Muscle layer of colon (tissue), 2 donors: ENCODE measurements around the gene LDB2.

Source experiments
- H3K27ac ChIP-seq: one replicate; pipeline ENCODE4 v1.7.0; 2013; ENCODE audit warnings: low read depth, mild to moderate bottlenecking, low read length, moderate library complexity
- H3K27me3 ChIP-seq, 2 donors: one replicate each; pipeline ENCODE4 v1.7.0; 2013; ENCODE audit warnings: low read length in 2 of 2, mild to moderate bottlenecking in 2 of 2; ENCODE audit not compliant: insufficient read depth in 2 of 2, control insufficient read depth in 1 of 2
- H3K36me3 ChIP-seq: one replicate; pipeline ENCODE4 v1.7.0; 2013; ENCODE audit warnings: mild to moderate bottlenecking, low read length; ENCODE audit not compliant: insufficient read depth
- H3K4me1 ChIP-seq: one replicate; pipeline ENCODE4 v1.7.0; 2013; ENCODE audit warnings: mild to moderate bottlenecking, low read length; ENCODE audit not compliant: insufficient read depth
- H3K4me3 ChIP-seq, 2 donors: one replicate each; pipeline ENCODE4 v1.7.0; 2013; ENCODE audit warnings: low read length in 2 of 2, low read depth in 1 of 2, mild to moderate bottlenecking in 1 of 2, moderate library complexity in 1 of 2
- H3K9ac ChIP-seq: one replicate; pipeline ENCODE4 v1.7.0; 2013; ENCODE audit warnings: low read length
- H3K9me3 ChIP-seq: one replicate; pipeline ENCODE4 v1.7.0; 2013; ENCODE audit warnings: mild to moderate bottlenecking, low read length
- donor health status: abdominal sarcoma.
- donor health status: Adenocarcinoma of cecum.

LDB2 gene

DNA sequence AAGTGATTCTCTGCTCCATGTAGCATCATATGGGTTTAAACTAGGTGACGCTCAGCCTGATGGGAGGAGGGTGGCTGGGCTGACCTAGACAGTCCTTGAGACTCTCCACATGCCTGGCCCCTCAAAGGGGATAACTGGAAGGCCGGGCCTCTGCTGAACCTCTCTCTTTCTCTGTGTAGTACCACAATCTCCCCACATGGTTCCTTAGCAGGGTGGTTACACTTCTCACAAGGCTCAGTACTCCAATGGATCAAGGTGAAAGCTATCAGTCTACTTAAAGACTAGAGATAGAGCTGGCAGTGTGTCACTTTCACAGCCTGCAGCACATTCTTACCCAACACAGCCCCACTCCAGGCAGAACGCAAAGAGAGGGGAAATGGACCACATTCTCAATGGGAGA, 80.4 kb downstream of the LDB2 start:
- Histone ChIP-seq H3K9me3 (no peaks in the 10 kb centered on the region), H3K27ac (no peak overlapping the region), H3K4me1 (no peaks in the 10 kb centered on the region), H3K36me3 (no peaks in the 10 kb centered on the region), H3K9ac (no peak overlapping the region), H3K27me3 (no peaks in the 10 kb centered on the region), H3K4me3 (no peak overlapping the region)

DNA sequence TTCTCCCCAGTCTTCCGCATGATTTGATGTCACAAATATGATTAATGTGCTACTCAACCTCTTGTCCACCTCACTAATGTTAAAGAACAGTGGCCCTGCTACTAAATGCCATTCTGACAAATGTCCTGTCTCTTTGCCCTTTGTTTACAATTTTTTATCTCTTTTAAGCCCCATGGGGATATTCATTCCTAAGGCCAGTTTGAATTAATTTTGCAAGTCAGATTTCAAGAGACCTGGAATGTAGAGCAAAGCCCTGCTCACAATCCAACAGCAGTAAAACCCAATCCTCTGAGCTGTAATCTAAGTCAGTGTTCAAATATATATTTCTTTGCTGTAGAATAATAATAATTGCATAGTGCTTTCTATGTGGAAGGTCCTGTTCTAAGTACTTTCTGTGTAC, 81.2 kb downstream of the LDB2 start:
- H3K36me3 ChIP-seq, result no peaks in the 10 kb centered on the region
- no peak overlapping the region for H3K4me3 ChIP-seq
- H3K9ac ChIP-seq, result no peak overlapping the region
- H3K27me3 ChIP-seq, result no peaks in the 10 kb centered on the region
- no peak overlapping the region for H3K27ac ChIP-seq
- H3K4me1 ChIP-seq, result no peaks in the 10 kb centered on the region
- H3K9me3 ChIP-seq, result no peaks in the 10 kb centered on the region

DNA sequence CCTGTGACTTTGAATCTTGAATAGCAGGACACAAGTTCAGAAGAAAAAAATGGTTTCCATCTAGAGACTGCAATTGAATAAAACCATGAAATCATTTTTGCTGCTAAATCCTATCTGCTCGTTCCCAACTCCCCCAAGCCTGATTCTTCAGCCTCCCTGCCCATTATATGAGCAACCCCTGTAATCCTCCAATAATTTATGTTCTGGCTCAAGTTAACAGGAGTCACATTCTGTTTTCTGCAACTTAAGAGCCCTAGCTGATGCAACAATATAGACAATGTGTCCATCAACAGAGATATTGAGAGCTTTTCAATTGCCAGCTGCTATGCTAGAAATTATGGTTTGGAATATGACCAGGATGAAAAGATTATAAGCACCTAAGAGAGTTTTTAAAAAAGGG, 84.1 kb downstream of the LDB2 start:
- Histone ChIP-seq H3K9ac (no peak overlapping the region), H3K27ac (no peak overlapping the region), H3K36me3 (no peaks in the 10 kb centered on the region), H3K4me1 (no peaks in the 10 kb centered on the region), H3K9me3 (no peaks in the 10 kb centered on the region), H3K27me3 (no peaks in the 10 kb centered on the region), H3K4me3 (no peak overlapping the region)

DNA sequence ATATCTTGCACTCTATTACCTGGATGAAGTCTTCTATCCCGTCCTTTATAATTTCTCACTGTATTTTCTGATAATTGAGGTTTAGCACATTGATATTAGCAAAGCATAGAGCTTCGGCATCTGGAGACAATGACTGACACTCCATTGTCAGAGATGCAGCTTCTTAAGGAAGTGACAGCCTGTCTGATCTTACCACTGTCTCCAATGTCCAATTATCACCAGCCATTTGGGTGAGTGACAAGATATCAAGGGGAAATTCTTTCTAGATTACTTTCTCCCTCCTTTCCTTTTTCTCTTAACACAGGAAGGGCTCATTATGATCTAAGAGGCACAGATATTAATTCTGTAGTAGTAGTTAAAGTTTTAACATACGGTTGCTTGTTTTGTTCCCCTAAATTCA, 86.4 kb downstream of the LDB2 start:
- H3K27ac ChIP-seq, result no peak overlapping the region
- no peak overlapping the region for H3K9ac ChIP-seq
- no peaks in the 10 kb centered on the region for H3K9me3 ChIP-seq
- no peaks in the 10 kb centered on the region for H3K4me1 ChIP-seq
- no peak overlapping the region for H3K4me3 ChIP-seq
- no peaks in the 10 kb centered on the region for H3K27me3 ChIP-seq
- no peaks in the 10 kb centered on the region for H3K36me3 ChIP-seq

DNA sequence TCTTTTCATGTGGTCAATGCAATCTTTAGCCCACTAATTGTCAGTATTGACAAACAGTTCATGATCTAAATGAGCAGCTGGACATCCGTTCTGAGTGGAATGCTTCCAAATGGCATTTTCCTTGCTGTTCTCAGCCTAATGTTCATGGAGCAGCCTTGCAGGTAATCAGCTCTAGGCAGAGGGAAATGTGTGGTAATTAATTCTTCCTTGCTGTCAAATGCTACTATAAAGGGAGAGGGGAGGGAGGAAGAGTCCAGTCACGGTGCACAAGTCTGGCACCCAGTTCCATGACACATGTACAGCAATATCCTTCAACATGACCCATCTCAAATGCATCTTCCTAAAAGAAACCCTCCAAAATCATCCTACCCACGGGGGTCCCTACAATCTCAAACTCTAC, 88.5 kb downstream of the LDB2 start:
- no peak overlapping the region for H3K4me3 ChIP-seq
- no peak overlapping the region for H3K27ac ChIP-seq
- H3K9ac ChIP-seq, result no peak overlapping the region
- H3K27me3 ChIP-seq, result no peaks in the 10 kb centered on the region
- H3K4me1 ChIP-seq, result no peaks in the 10 kb centered on the region
- H3K36me3 ChIP-seq, result no peaks in the 10 kb centered on the region
- no peaks in the 10 kb centered on the region for H3K9me3 ChIP-seq

DNA sequence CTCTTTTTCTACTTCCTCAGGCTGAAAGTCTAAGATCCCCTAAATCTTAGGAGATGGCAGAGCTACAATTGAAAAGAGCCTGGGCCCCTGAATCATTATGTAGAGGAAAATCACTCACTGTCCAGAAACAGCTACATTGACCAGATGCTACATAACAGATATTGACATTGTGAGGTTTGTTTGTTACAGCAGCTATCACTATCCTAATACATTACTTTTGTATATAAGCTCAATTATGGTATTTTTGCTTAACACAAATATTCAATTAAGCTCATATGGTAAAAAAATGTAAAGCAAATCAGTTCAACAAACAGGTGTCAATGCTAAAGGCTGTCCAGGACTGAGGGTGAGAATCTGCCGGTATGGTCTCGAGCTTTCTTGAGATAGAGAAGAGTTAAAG, 89.4 kb downstream of the LDB2 start:
- Histone ChIP-seq H3K9ac (no peak overlapping the region), H3K36me3 (no peaks in the 10 kb centered on the region), H3K9me3 (no peaks in the 10 kb centered on the region)

DNA sequence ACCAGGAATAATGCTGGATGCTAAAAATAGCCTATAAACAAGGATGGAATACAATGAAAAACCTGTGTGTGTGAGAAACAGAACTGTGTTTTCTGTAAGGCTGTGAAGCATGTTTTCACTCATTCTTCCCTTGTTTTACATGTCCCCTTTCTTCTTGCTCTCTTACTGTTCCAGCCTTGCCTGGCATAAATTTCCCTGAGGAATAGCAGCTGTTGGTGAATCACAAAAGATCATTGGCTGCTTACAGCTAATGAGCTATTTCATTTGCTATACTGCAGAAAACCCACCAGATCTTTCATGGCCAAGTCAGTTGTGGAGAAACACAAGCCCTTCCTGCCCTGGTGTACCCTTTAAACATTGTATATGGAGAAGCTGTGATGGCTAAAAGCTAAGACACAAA, 91.1 kb downstream of the LDB2 start:
- no peaks in the 10 kb centered on the region for H3K36me3 ChIP-seq
- H3K27ac ChIP-seq, result no peak overlapping the region
- H3K9ac ChIP-seq, result no peak overlapping the region
- no peak overlapping the region for H3K4me3 ChIP-seq
- H3K27me3 ChIP-seq, result no peaks in the 10 kb centered on the region
- no peaks in the 10 kb centered on the region for H3K9me3 ChIP-seq
- H3K4me1 ChIP-seq, result no peaks in the 10 kb centered on the region

More for the DNA sequence above, 89.4 kb downstream of the LDB2 start:
- Histone ChIP-seq H3K4me3 (no peak overlapping the region), H3K4me1 (no peaks in the 10 kb centered on the region), H3K27ac (no peak overlapping the region), H3K27me3 (no peaks in the 10 kb centered on the region)

DNA sequence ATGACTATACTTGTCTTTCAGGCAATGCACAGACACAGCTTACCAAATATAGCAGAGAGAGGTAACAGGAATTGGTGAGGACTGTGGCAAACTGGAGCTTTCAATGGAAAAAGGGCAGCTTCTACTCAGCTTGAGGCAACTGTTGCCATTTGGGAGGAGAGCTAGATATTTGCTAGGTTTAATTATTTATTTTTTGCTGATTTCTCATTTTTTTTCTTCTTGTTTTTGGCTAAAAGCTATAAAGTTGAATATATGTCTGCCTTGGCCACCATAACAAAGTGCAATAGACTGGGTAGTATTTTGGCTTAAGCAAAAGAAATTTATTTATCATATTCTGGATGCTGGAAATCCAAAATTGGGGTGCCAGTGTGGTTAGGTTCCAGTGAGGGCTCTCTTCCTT, 93.9 kb downstream of the LDB2 start:
- Histone ChIP-seq H3K27me3 (no peaks in the 10 kb centered on the region), H3K9ac (no peak overlapping the region), H3K27ac (no peak overlapping the region), H3K36me3 (no peaks in the 10 kb centered on the region), H3K4me3 (no peak overlapping the region), H3K4me1 (no peaks in the 10 kb centered on the region), H3K9me3 (no peaks in the 10 kb centered on the region)

DNA sequence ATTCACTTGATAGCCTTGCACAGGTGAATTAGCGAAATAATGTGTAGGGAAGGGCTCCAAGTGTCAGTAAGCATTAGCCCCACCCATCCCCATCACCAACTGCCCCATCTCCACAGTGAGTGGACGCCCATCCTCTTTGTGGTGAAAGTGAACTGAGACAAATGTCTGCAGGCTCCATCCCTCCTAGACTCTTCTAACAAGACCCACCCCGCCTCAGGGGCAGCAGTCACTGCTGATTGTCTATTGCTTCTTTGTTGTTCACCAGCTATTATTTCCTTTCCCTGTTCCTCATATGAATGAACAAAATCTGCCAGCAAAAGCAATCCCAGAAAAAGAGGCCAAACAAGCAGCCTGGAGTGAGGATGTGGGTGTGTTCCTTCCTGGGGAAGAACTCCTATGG, 96.4 kb downstream of the LDB2 start:
- no peak overlapping the region for H3K9ac ChIP-seq
- no peaks in the 10 kb centered on the region for H3K4me1 ChIP-seq
- no peaks in the 10 kb centered on the region for H3K36me3 ChIP-seq
- no peak overlapping the region for H3K4me3 ChIP-seq
- no peaks in the 10 kb centered on the region for H3K9me3 ChIP-seq
- H3K27me3 ChIP-seq, result no peaks in the 10 kb centered on the region
- H3K27ac ChIP-seq, result no peak overlapping the region

DNA sequence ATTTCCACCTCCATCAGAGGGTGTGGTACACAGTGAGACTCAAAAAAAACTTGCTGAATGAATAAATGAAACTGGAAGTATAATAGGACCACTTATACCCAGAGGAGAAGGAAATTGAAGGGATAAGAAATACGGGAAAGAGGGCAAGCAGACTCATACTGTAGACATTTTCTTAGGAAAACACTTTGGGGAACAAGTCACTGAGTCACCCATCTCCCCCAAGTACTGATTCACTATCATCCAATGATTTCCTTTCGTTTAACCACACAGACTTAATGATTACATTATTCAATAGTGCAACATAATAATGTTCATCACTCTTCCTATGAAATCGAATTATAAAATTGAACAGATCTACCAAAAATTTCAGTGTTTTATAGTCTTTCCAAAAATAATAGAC, 97.1 kb downstream of the LDB2 start:
- no peak overlapping the region for H3K27ac ChIP-seq
- no peak overlapping the region for H3K4me3 ChIP-seq
- H3K9ac ChIP-seq, result no peak overlapping the region
- no peaks in the 10 kb centered on the region for H3K27me3 ChIP-seq
- no peaks in the 10 kb centered on the region for H3K4me1 ChIP-seq
- no peaks in the 10 kb centered on the region for H3K36me3 ChIP-seq
- no peaks in the 10 kb centered on the region for H3K9me3 ChIP-seq

DNA sequence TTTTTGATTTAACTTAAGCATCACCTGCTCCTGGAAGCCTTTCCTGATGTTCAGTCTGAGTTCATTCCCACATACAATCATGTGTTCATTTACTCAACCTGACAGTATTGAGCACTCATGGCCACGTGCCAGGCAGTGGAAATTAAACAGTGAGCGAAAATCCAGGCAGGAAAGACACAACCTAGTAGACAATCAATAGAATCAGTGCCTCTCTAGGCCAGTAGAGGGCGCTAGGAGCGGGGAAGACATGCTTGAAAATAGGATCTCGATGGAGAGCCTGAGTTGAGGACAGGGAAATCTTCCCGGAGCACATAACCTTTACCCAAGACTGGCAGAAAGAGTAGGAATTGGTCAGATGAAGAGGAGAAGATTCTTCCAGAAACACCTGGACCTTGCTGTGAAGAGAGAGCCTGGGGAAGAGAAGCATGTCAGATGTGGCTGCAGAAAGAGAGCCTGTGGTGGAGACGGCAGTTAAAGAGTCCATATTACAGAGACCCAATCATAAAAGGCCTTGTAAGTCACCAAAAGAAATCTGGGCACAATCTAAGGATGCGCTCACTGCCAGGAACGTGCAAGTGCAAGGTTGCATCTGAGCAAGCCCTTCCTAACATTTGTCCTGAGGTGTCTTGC, 103.5 kb downstream of the LDB2 start:
- Histone ChIP-seq H3K27me3 (no peaks in the 10 kb centered on the region), H3K4me1 (no peaks in the 10 kb centered on the region), H3K27ac (no peak overlapping the region), H3K4me3 (no peak overlapping the region), H3K9me3 (no peaks in the 10 kb centered on the region), H3K36me3 (no peaks in the 10 kb centered on the region), H3K9ac (no peak overlapping the region)

DNA sequence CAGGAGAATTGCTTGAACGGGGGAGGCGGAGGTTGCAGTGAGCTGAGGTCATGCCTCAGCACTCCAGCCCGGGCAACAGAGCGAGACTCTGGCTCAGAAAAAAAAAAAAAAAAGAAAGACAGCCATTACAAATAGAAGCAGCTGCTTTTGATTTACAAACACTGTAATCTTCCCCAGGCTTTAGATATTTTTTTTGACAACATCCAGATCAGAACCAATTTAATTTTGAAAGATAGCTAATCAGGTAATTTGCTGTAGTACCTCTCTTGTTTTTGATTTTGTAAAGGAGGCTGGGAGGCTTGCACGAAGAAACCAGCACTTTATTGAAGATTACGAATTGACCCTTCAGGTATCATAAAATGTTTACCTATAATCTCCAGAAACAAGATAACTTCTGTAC, 107.0 kb downstream of the LDB2 start:
- no peak overlapping the region for H3K27ac ChIP-seq
- no peaks in the 10 kb centered on the region for H3K27me3 ChIP-seq
- H3K4me3 ChIP-seq, result no peak overlapping the region
- H3K36me3 ChIP-seq, result no peaks in the 10 kb centered on the region
- no peaks in the 10 kb centered on the region for H3K9me3 ChIP-seq
- H3K9ac ChIP-seq, result no peak overlapping the region
- H3K4me1 ChIP-seq, result no peaks in the 10 kb centered on the region
